T-helper 1 cell (primary cell): ENCODE results near the gene ST6GALNAC2.
"Not testable (repeated sequence)": the region's sequence is repeated elsewhere in the genome, so short reads cannot be mapped to it uniquely, and the experiment has no call there.

Experiments
- DNase-seq, 5 donors: peaks; one replicate each; pipeline ENCODE4 v3.0.0-alpha.2; 2012 to 2020
- total RNA-seq, 4 donors: gene quantifications; one replicate each; lab custom pipeline; 2026; lab: John Stamatoyannopoulos, UW

ST6GALNAC2 gene
- 0.12 to 0.54 (median 0.23) reads per million in 4 donors for total RNA-seq

DNA sequence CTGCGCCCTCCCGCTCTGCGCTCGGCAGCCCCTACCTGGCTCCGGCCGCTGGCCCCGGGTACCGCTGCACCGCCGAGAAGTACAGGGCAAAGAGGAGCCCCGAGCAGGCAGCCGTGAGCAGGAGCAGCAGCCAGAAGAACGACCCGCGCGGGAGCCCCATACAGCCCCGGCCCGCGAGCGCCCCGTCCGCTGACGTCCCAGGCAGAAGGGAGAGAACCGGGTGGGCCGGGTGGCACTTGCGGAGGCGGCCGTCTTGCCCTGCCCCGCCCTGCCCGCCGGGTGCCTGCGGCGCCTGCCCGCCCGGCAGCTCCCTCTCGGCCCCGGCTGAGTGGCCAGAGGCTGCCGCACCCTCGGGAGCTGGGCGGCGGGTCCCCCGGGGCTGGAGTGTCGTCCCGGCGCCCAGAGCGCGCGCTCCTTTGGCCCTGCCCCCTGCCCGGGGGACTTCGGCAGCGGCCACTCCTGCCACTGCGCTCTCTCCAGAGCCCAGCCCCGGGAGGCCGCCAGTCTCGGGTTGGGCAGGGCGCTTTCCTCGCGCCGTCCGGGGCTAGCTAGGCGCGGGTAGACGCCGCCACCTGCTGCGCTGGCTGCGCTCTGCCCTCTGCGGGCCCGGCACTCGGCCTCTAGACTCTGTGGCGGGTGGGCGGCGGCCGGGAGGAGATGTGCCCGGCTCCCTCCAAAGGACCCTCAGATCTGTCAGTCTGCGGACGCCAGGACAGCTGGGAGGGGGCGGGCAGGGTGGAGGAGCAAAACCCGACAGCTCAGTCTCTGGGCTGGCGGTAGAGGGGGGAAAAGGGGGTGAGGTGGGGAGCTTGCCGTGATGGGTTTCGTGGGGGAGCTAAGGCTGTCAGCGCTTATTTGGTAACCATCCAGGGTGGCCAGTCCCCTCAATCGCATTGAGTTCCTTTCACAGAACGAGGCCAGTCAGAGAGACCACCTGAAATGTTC lies at the start of gene ST6GALNAC2:
ST6GALNAC2 (minus strand) TSS at position 212 of the 945 bp plus-strand sequence; CDS start at position 160, 52 bp downstream.
- DNase-seq = peak in 4 of 5 donors; percentile 32 to 56 (median 34)

DNA sequence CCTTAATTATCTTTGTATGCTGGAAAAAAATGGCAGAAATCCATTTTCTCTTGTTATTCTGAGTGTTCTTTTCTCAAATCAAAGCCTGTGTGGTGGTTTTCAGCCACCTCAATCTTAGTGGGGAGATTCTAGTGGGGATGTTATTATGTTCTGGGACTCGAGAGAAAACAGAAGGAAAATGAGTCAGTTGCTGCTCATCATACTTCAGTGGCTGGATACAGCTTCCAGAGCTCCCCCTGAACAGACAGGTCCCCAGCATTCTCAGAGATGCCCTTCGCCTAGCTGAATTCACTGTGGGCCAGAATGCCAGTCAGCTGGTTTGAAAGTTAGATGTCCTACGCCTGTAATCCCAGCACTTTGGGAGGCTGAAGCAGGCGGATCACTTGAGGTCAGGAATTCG lies 49.4 kb upstream of the ST6GALNAC2 start:
- DNase-seq = no peak

DNA sequence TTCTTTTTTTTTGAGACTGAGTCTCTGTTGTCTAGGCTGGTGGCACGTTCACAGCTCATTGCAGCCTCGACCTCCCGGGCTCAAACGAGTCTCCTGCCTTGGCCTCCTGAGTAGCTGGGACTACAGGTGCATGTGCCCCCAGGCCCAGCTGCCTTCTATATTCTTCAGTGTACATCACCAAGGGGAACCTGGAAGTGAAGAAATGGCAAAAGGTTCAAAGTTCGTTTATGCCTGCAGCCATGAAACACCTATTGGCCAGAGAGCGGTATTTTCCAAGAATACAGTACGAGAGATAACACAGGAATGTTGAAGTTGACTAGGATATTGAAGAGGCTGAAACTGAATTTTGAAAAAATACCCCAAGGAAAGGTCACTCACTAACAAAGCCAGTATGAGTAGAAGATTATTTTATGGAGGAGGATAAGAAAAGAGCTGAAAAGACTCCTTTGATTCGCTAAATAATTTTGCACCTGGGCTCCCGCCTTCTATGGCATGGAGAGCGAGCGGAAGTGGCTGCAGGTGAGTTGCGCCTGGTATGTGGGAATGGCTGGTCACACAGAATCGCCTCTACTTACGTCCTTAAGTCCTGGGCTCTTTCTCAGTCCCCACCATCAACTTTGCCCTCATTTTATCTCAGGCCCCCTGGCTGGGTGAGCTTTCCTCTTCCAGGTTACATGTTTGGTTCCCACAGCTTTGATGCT lies 48.1 kb upstream of the ST6GALNAC2 start:
- no peak for DNase-seq

DNA sequence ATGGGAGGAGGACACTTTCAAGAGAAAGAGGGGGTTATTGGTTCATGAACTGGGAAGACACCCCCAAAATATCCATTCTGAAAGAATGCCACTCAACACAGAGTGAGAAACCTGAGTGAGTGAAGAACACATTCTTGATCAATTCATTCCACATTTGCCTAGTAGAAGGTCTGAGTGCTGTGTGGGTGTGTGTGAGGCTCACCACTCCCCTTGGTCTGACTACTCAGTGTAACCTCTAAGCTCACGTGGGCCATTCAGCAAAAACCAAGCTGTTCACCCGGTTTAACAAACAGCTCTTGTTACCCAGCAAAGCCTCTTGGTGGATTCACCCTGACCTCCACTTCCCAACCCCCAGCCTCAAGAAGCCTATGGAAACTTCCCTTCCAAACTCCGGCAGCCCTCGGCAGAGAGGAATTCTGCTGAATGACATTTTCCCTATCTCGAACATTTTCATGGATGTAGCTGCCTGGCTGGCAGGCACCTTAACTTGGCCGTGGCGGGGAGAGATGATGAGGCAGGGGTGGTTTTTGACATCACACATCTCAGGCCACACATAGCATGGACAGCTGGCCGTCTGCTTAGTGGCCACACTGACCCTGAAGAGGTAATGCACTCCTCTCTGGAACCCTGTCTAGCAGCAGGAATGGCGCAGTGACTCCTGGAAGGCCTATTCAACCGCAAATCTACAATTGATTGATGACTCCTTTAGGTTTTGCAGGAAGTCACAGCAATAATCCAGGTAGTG lies 46.3 kb upstream of the ST6GALNAC2 start:
- DNase-seq = no peak

DNA sequence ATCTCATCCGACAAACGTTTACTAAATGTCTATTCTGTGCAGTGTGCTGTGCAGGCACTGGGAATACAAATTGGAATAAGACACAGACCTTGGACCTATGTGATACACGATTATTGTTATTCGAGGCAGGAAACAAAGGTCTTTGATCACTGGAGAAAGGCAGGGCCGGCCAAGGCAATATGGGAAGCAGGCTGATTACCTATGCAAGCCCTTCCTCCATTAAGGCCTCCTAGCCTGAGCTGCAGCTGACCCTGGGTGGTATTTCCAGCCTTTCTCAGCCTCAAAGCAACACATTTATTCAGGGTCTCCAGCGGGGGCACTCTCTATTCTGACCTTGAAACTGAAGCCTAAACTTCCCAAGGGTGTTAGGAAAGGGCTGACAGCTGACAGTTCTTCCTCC lies 44.5 kb upstream of the ST6GALNAC2 start:
- no peak for DNase-seq

DNA sequence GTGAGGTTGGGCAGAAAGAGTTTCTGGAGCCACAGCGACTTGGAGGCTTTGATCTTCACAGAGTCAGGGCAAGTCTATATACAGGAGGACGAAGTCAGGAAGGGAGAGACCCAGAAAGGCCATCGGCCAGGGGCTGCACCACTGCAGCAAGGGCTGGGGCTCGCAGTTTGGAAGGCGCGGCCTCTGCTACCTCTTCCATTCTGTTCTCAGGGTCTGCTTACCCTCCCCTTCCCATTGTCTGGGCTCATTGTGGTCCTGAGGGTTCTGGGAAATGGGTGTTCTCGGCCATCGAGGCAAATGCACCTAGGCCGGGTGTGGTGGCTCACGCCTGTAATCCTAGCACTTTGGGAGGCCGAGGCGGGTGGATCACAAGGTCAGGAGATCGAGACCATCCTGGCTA lies 41.9 kb upstream of the ST6GALNAC2 start:
- no peak for DNase-seq

DNA sequence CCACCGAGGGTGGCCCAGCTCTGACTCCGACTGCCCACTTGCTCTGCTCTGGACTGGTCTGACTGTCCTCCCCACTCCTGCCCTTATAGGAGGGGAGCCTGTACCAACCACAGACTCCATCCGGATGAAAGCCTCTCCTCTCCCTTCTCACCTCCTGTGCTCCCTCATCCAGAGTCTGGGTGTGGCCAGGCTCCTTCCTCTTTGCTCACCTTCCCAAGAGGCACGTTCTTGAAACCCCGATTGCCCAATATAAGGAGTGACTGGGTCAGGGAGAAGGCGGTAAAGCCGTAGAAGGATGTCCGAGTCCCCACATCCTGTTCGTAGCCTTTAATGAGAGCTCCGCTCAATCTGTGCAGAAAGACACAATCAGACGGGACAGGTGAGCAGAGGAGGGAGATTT lies 40.8 kb upstream of the ST6GALNAC2 start:
- no peak for DNase-seq

DNA sequence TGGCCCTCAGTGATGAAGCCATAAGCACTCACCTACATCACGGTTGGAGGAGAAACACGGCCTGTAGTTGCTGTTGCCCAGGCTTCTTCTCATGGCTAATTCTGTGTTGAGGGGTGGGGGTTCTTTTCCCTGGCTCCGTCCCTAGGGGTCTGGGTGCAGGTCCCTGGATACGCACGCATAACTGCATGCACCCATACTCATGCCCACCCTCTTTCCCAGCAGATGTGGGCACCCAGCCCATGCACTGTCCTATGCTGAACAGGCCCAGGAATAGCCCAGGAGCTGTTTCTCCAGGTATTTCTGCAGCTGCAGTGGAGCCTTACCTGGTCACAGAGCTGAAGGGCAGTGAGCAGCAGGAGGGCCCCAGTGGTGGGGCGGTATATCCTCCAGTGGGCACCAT lies 39.8 kb upstream of the ST6GALNAC2 start:
- no peak for DNase-seq

DNA sequence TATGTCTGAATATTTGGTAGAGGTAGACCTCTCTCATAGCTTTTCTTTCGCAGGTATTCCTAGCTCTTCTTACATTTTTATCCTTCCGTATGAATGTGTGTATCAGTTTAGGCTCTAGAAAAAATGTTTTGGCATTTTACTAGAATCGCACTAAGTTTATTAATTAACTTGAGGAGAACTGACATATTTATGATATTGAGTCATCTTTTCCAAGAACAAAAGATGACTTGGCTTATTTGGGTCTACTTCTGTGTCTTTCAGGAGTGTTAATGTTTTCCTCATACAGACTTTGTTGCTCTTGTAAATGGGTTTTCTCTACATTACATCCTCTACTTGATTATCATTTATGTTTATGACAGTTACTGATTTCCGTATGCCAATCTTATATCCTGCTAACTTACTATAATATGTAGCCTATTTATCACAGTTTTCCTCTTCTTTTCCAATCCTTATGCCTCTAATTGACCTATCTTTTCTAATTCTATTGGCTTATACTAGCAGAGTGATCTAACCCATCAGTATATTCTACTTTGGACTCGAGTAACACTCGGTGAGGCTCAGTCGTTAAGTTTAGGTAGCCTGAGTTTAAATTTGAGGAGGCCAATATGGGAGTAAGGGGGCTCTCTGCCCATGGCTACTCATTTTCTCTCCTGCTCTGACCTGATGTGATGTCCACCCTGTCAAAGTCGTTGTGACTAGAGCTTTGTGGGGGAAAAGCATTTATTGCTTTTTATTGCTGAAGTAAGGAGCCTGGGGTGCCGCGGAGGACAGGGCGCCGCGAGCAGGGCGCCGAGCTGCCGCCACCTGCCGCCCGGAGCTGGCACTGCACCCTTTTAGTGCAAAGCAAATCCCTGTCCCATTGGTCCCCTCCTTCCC lies 37.8 kb upstream of the ST6GALNAC2 start:
- peak; percentile 37 to 69 (median 66) for DNase-seq

DNA sequence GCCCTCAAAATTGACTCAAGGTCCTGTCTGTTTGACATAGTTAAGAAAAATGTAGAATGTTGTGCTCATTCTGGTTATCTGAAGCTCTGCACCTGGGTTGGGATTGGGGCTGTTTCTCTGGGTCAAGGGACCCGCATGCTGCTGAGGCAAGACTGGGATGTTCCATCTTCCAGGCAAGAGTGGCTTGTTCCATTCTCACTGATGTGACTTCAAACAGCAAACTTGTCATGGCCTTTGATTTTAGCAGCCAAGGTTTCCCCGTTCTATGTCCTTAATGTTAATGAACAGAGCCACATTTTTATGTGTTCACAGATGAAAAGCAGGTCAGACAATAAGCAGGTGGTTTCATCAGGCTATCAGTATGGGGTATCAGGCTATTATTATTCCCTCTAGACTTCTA lies 32.2 kb upstream of the ST6GALNAC2 start:
- DNase-seq = no peak

DNA sequence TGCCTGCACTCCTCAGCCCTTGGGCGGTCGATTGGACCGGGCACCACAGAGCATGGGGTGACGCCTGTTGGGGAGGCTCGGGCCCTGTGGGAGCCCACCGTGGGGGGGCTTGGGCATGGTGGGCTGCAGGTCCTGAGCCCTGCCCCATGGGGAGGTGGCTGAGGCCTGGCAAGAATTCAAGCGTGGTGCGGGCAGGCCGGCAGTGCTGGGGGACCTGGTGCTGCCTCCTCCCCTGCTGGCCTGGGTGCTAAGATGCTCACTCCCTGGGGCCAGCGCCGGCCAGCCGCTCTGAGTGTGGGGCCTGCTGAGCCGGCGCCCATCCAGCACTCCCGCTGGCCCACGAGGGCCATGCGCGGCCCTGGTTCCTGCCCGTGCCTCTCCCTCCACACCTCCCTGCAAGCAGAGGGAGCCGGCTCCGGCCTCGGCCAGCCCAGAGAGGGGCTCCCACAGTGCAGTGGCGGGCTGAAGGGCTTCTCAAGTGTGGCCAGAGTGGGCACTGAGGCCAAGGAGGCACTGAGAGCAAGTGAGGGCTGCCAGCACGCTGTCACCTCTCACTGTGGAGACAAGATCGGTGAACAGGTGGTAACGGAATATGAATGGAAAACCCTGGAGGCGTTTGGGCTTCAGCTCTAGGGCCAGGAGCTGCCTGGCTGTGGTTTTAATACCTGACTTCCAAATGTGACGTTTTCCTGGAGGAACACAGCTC lies 29.4 kb upstream of the ST6GALNAC2 start:
- no peak for DNase-seq

DNA sequence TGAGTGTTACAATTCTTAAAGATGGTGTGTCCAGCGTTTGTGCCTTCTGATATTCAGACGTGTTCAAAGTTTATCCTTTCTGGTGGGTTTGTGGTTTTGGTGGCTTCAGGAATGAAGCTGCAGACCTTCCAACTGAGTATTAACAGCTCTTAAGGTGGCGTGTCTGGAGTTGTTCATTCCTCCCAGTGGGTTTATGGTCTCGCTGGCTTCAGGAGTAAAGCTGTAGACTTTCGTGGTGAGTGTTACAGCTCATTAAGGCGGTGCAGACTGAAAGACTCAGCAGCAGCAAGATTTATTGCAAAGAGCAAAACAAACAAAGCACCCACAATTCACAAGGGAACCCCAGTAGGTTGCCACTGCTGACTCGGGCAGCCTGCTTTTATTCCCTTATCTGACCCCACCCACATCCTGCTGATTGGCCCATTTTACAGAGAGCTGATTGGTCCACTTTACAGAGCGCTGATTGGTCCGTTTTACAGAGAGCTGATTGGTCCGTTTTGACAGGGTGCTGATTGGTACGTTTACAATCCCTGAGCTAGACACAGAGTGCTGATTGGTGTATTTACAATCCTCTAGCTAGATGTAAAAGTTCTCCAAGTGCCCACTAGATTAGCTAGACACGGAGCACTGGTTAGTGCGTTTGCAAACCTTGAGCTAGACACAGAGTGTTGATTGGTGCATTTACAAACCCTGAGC lies 28.6 kb upstream of the ST6GALNAC2 start:
- not testable (repeated sequence) for DNase-seq

DNA sequence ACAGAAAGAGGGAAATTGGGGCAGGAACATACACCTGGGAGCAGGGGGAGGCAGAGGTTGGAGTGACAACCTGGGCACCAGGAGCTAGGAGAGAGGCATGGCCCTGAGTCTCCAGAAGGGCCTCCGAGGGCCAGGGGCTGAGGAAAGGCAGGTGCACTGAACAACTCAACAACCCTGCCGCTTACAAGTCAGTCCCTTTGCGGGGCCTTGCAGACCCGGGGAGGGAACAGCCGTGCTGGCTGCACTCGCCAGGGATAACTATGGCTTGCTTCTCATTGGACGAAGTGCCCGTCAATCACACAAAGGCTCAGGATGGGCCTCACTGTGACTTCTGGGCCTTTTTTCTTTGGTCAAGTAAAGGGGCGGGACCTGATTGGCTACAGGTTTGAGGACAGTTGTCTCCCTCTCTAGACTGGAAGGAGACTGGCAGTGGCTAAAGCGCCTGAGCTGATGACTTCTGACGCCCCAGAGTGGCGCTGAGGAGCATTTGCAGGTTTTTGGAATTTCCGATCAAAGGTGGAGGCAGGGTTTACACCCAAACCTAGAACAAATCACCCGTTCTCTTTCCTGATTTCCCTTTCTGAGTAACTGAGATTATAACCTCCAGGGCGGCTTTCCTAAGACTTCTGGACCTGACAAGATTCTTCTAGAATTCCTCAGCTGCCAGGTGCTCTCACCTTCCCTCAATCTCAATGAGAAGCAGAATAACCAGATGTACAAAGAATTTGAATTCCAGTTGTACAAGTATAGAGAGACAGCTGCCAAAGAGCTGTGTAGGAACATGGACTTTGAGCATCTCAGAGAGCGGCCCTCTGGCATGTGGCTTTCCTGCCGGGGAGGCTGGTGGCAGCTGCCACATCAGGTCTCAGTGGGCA lies 27.6 kb upstream of the ST6GALNAC2 start:
- no peak for DNase-seq

DNA sequence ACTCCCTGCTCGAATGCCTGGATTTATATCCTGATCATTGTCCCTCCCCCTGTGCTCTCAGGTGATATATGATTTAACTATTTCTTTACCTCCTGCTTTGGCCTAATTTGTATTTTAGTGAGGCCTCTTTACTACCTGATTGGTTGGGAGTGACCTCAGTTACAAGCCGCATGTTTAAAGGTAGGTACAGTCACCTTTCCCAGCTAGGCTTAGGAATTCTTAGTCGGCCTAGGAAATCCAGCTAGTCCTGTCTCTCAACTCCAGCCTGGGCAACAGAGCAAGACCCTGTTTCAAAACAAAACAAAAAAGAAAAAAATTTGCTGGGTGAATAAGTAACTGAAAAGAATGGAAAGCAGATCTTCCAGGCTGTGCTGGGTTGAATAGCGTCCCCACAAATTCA lies 26.8 kb upstream of the ST6GALNAC2 start:
- no peak for DNase-seq

DNA sequence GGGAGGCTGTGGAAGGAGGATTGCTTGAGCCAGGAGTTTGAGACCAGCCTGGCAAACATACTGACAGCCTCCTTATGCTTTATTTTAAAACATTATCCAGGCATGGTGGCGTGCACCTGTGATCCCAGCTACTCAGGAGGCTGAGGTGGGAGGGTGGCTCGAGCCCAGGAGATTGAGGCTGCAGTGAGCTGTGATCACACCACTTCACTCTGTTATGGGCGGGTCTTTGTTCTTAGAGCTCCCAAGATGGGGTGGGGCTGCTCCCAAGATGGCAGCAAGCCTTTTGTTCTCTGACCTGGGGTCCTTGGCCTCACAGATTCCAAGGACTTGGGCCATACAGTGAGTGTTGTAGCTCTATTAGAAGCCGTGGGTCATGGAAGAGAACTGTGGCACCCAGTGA lies 26.1 kb upstream of the ST6GALNAC2 start:
- DNase-seq = no peak

DNA sequence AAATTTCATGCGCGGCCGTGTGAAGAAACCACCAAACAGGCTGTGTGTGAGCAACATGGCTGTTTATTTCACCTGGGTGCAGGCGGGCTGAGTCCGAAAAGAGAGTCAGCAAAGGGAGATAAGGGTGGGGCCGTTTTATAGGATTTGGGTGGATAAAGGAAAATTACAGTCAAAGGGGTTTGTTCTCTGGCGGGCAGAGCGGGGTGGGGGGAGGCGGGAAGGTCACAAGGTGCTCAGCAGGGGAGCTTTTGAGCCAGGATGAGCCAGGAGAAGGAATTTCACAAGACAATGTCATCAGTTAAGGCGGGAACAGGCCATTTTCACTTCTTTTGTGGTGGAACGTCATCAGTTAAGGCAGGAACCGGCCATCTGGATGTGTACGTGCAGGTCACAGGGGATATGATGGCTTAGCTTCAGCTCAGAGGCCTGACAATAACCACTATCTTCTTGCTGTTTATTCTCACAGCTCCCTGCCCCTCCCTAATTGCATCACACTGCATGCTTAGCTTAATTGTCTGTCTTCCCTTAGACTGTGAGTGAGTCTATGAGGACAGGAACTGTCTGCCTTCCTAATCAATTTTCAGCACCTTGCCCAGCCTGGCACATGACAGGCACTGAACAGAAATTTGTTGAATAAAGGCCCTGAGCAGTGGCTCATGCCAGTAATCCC lies 25.6 kb upstream of the ST6GALNAC2 start:
- DNase-seq = not testable (repeated sequence)

DNA sequence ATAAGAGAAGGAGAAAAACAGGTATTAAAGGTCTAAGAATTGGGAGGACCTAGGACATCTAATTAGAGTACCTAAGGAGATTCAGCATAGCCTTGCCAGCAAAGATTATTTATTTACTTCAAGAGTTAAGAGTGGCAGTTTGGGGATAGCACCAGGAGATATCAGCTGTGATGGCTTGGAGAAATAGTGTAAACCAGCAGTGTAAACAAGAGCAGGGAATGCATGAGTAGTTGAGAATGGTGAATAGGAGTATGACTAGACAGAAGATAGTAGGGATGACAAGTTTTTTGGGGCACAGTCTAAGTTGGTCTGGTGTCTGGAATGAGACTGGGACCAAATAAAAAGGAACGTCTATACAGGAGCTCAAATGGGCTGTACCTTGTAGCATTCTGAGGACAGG lies 21.0 kb upstream of the ST6GALNAC2 start:
- DNase-seq = not testable (repeated sequence)

DNA sequence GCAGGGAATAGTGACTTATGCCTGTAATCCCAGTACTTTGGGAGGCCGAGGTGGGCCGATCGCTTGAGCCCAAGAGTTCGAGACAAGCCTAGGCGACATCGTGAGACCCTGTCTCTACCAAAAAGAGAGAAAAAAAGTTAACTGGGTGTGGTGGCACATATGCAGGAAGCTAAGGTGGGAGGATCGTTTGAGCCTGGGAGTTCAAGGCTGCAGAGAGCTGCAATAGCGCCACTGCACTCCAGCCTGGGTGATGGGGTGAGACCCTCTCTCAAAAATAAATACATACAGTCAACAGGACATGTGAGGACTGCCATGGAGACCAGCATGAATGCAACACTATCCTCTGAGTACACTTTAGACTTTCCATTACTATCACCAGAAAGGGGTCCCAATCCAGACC lies 15.4 kb upstream of the ST6GALNAC2 start:
- no peak for DNase-seq
